CD14-positive monocyte (primary cell): ENCODE results near the gene GFOD1. TPM values are rescaled to one million over a fixed set of nuclear protein-coding genes. Genes with fewer than 3 reads are reported as not detected.

Experiments
- DNase-seq, 3 donors: peaks; one replicate each; pipeline ENCODE4 v3.0.0-alpha.2; 2011 to 2022
- H2AFZ ChIP-seq: 2 replicates; pipeline ENCODE4 v1.6.0; 2012; ENCODE audit warnings: mild to moderate bottlenecking, low read depth, low read length, inconsistent platforms; ENCODE audit not compliant: insufficient read depth, poor library complexity, severe bottlenecking
- H3K27ac ChIP-seq, 2 donors: 1 replicate in 1 of 2; 2 replicates in 1 of 2; pipeline ENCODE4 v1.5.1; 2012 to 2013; ENCODE audit warnings: low read length in 2 of 2, control low read depth in 1 of 2, inconsistent platforms in 1 of 2, low read depth in 1 of 2, mild to moderate bottlenecking in 1 of 2
- H3K27me3 ChIP-seq, 2 donors: one replicate each; pipeline versions ENCODE4 v1.6.0 to v1.6.1; 2011 to 2013; ENCODE audit warnings: low read length in 2 of 2; ENCODE audit not compliant: control insufficient read depth in 2 of 2, insufficient read depth in 2 of 2
- H3K36me3 ChIP-seq, 2 donors: replicated peaks in 1 of 2; 1 replicate in 1 of 2; 2 replicates in 1 of 2; pipeline versions ENCODE4 v1.5.1 to v1.6.1; 2012 to 2013; ENCODE audit warnings: low read length in 2 of 2, control low read depth in 1 of 2, inconsistent platforms in 1 of 2, mild to moderate bottlenecking in 1 of 2; ENCODE audit not compliant: insufficient read depth in 2 of 2, control insufficient read depth in 1 of 2
- H3K4me1 ChIP-seq, 2 donors: 1 replicate in 1 of 2; 2 replicates in 1 of 2; pipeline versions ENCODE4 v1.5.1 to v1.6.1; 2012 to 2013; ENCODE audit warnings: low read length in 2 of 2, control low read depth in 1 of 2, inconsistent platforms in 1 of 2, mild to moderate bottlenecking in 1 of 2, moderate library complexity in 1 of 2; ENCODE audit not compliant: insufficient read depth in 2 of 2, control insufficient read depth in 1 of 2
- H3K4me2 ChIP-seq: replicated peaks from 2 replicates; pipeline ENCODE3; 2012; ENCODE audit warnings: low read length, moderate library complexity, mild to moderate bottlenecking; ENCODE audit not compliant: poor library complexity, severe bottlenecking; ENCODE audit errors: extremely low read depth
- H3K4me3 ChIP-seq, 3 experiments: fragments of 200-600 bp in 1 of 3; sonication (generic) in 1 of 3; replicated peaks in 1 of 3; 1 replicate in 2 of 3; 2 replicates in 1 of 3; pipeline ENCODE4 v1.5.1; 2011 to 2013; ENCODE audit warnings: low read length in 3 of 3, mild to moderate bottlenecking in 3 of 3, control low read depth in 2 of 3, low read depth in 2 of 3, inconsistent platforms in 1 of 3, moderate library complexity in 1 of 3
- H3K79me2 ChIP-seq: 2 replicates; pipeline ENCODE4 v1.6.0; 2012; ENCODE audit warnings: mild to moderate bottlenecking, control low read depth, inconsistent platforms, low read length, moderate library complexity; ENCODE audit not compliant: insufficient read depth
- H3K9ac ChIP-seq: 2 replicates; pipeline ENCODE4 v1.6.0; 2017; ENCODE audit warnings: low read length, mild to moderate bottlenecking; ENCODE audit not compliant: insufficient read depth, poor library complexity, severe bottlenecking
- H3K9me3 ChIP-seq, 2 donors: replicated peaks in 1 of 2; 1 replicate in 1 of 2; 2 replicates in 1 of 2; pipeline versions ENCODE4 v1.5.1 to v1.6.1; 2012 to 2013; ENCODE audit warnings: low read length in 2 of 2, control low read depth in 1 of 2; ENCODE audit not compliant: control insufficient read depth in 1 of 2, insufficient read depth in 1 of 2
- H4K20me1 ChIP-seq: 2 replicates; pipeline ENCODE4 v1.6.0; 2012; ENCODE audit warnings: mild to moderate bottlenecking, low read length, control low read depth, moderate library complexity; ENCODE audit not compliant: insufficient read depth
- H3K27ac Mint-ChIP-seq, 7 donors: one replicate each; pipeline ENCODE4 v1.8.0; 2020; ENCODE audit warnings: mild to moderate bottlenecking in 7 of 7, mixed read lengths in 7 of 7, moderate library complexity in 6 of 7, inconsistent platforms in 2 of 7
- H3K27me3 Mint-ChIP-seq, 3 donors: one replicate each; pipeline ENCODE4 v1.8.0; 2021 to 2022; ENCODE audit warnings: low read depth in 3 of 3, mild to moderate bottlenecking in 3 of 3, mixed read lengths in 3 of 3, moderate library complexity in 3 of 3, inconsistent platforms in 1 of 3
- H3K36me3 Mint-ChIP-seq, 2 donors: one replicate each; pipeline ENCODE4 v1.8.0; 2020; ENCODE audit warnings: mixed read lengths in 2 of 2, inconsistent platforms in 1 of 2, mild to moderate bottlenecking in 1 of 2
- H3K4me1 Mint-ChIP-seq: one replicate; pipeline ENCODE4 v1.8.0; 2020; ENCODE audit warnings: mild to moderate bottlenecking, mixed read lengths
- H3K4me3 Mint-ChIP-seq, 2 donors: one replicate each; pipeline ENCODE4 v1.8.0; 2020; ENCODE audit warnings: mild to moderate bottlenecking in 2 of 2, mixed read lengths in 2 of 2, moderate library complexity in 1 of 2
- H3K9me3 Mint-ChIP-seq, 7 donors: one replicate each; pipeline ENCODE4 v1.8.0; 2020 to 2022; ENCODE audit warnings: mixed read lengths in 7 of 7, mild to moderate bottlenecking in 6 of 7, moderate library complexity in 6 of 7, inconsistent platforms in 2 of 7
- CTCF ChIP-seq: fragments of 200-600 bp; IDR thresholded peaks from one replicate; pipeline ENCODE4 v1.8.0; 2022; ENCODE audit warnings: antibody characterized with exemption, mild to moderate bottlenecking
- WGBS: methylation state at CpG from one replicate; pipeline ENCODE4 v1.1.5; 2013; ENCODE audit warnings: missing lambda C conversion rate; ENCODE audit not compliant: insufficient coverage; 5-methylcytosine and 5-hydroxymethylcytosine counted together
- intact Hi-C, 2 donors: fragments of 100-400 bp; cut with micrococcal nuclease; formaldehyde crosslinking; loops; one replicate each; pipeline versions ENCODE4 v1.15.0 to v1.15.1; 2023
- polyA plus RNA-seq, 3 donors: library from polyadenylated mRNA; depleted of rRNA in 1 of 3; unstranded in 2 of 3; stranded (reverse) in 1 of 3; fragments of 300-500 nt in 2 of 3; fragments of >200 nt in 1 of 3; fragmentation: Illumina TruSeq in 2 of 3; gene quantifications; 1 replicate in 2 of 3; 2 replicates in 1 of 3; pipeline ENCODE4 v1.2.3, GENCODE V29; 2012 to 2021

GFOD1 gene
- polyA plus RNA-seq, 3 donors = 2.4 to 8.7 (median 2.4) TPM

- Mint-ChIP-seq H3K4me3 (no peak overlapping the region), H3K36me3 (peaks cover 2 to 5% of the 10 kb centered on the region in 2 donors), H3K27me3 (peaks cover 0 to 2% (median 1%) of the 10 kb centered on the region in 3 donors), H3K9me3 (peaks cover 0 to 1% (median 0%) of the 10 kb centered on the region in 7 donors), H3K27ac (no peak overlapping the region), H3K4me1 (peaks cover 30% of the 10 kb centered on the region)
- no peak for TF ChIP-seq CTCF
- no peak overlapping the region for H3K4me2 ChIP-seq
- H4K20me1 ChIP-seq = no peaks in the 10 kb centered on the region
- H2AFZ ChIP-seq = no peak overlapping the region
- 83% methylated on average over 3 of the region's 9 CpGs for WGBS
- H3K9me3 ChIP-seq = no peaks in the 10 kb centered on the region
- H3K9ac ChIP-seq = no peak overlapping the region
- no peak for DNase-seq
- H3K27ac ChIP-seq = no peak overlapping the region
- no peaks in the 10 kb centered on the region for H3K27me3 ChIP-seq
- H3K4me1 ChIP-seq = peaks cover 6 to 14% of the 10 kb centered on the region in 2 donors
- no peaks in the 10 kb centered on the region for H3K79me2 ChIP-seq
- no peak overlapping the region for H3K4me3 ChIP-seq
- intact Hi-C loops = loop anchor here in 1 of 2 donors (5.0 kb wide), 1 partner anchor 33 kb away; no protein-coding TSS in a partner anchor
- H3K36me3 ChIP-seq = no peaks in the 10 kb centered on the region
These were observed 112.0 kb downstream of the GFOD1 start for GRCh38 chr6:13375360-13375878.

- H3K9me3 ChIP-seq = no peaks in the 10 kb centered on the region
- peaks cover 0 to 5% of the 10 kb centered on the region in 2 donors for H3K36me3 Mint-ChIP-seq
- peak overlapping the region in 1 of 7 donors; percentile 1 for H3K27ac Mint-ChIP-seq
- peaks cover 6 to 14% of the 10 kb centered on the region in 2 donors for H3K4me1 ChIP-seq
- H3K4me1 Mint-ChIP-seq = peaks cover 25% of the 10 kb centered on the region
- H3K27ac ChIP-seq = no peak overlapping the region
- H3K36me3 ChIP-seq = no peaks in the 10 kb centered on the region
- H3K79me2 ChIP-seq = no peaks in the 10 kb centered on the region
- no peak overlapping the region for H3K4me2 ChIP-seq
- peaks cover 0 to 2% (median 1%) of the 10 kb centered on the region in 3 donors for H3K27me3 Mint-ChIP-seq
- no peak overlapping the region for H3K9ac ChIP-seq
- no peak for DNase-seq
- H2AFZ ChIP-seq = no peak overlapping the region
- no peaks in the 10 kb centered on the region for H3K27me3 ChIP-seq
- no peak for TF ChIP-seq CTCF
- no CpG with 5 or more reads among the region's 1 CpG for WGBS
- no peak overlapping the region for H3K4me3 ChIP-seq
- peaks cover 0 to 1% (median 0%) of the 10 kb centered on the region in 7 donors for H3K9me3 Mint-ChIP-seq
- intact Hi-C loops = no loop called here
- no peaks in the 10 kb centered on the region for H4K20me1 ChIP-seq
- H3K4me3 Mint-ChIP-seq = no peak overlapping the region
These were observed 113.5 kb downstream of the GFOD1 start for GRCh38 chr6:13373919-13374318.
